Caki2 (cell line): ENCODE results near the gene LRRC74A. TPM values are rescaled to one million over a fixed set of nuclear protein-coding genes. Genes with fewer than 3 reads are reported as not detected.

Experiments used
- DNase-seq: peaks from one replicate; pipeline ENCODE4 v3.0.0-alpha.2; 2015; ENCODE audit warnings: low read depth
- in situ Hi-C: cut with HindIII; loops from 2 replicates; pipeline ENCODE4 v1.10.0; 2016; ENCODE audit warnings: low sequenced_read_pairs, low pct_unique_long_range_greater_than_20kb, mixed read lengths
- total RNA-seq: library from RNA; depleted of rRNA; stranded (reverse); fragments of >200 nt; shearing (Covaris generic); gene quantifications from 2 replicates; pipeline ENCODE4 v1.2.3, GENCODE V29; 2014; ENCODE audit warnings: low replicate concordance

The LRRC74A gene
- total RNA-seq, 1 experiment from 2014 or later = not detected

DNA sequence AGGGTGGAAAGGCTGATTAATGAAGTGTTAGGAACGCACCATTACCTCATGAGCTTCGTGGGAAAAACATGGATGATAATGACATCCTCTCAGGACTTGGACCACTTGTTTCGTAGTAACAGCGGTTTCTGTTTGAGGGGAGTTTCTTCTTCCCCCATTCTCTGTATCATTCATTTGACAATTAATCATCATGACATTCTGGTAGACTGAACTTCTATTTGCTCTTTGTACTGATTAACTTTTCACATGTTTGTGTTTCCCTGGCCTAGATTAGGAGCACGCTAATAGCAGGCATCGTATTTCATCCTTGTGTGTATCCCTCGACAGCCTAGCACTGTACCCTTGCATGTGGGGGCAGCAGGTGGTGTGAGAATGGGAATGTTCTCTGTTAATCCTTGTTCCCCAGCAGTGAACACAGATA, 8.0 kb downstream of the LRRC74A start:
- no peak for DNase-seq
- in situ Hi-C loops = no loop called here

DNA sequence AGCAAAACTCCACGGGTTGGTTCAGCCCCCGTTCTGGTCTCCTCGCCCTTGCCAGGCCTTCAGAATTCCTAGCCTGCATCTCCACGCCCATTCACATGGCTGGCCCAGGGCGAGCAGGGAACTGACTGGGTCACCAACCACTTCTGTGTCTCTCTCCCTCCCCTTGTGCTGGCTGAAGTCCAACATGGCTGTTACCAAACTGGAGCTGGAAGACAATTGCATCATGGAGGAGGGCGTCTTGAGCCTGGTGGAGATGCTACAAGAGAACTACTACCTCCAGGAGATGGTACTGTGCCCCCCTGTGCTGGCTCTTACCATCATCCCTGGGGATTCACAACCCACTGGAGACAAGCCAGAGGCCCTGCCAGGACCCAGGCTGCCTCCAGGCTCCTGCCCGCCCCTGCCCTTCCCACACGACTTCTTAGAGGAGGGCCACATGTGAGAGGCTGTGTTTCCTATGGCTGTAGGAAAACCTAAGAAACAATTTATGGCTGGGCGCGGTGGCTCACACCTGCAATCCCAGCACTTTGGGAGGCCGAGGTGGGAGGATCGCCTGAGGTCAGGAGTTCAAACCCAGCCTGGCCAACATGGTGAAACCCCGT, 9.9 kb downstream of the LRRC74A start:
- DNase-seq = no peak
- in situ Hi-C loops = no loop called here

DNA sequence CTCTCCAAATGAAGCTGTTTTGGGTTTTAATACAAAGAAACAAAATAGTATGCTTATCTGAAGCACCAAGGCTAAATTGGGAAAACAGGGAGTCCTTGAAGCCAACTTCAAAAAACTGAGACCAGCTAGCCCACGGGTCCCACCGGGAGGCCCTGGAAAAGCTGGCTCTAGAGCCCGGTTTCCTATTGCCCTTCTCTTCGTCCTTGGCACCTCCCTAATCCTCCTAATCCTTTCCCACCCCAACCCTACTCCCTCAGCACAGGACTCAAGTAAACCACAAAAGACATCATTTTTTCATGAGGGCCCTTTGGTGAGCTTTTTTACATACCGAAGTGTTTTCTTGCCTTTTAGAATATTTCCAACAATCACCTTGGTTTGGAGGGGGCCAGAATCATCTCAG, 11.3 kb downstream of the LRRC74A start:
- in situ Hi-C loops = no loop called here
- DNase-seq = no peak

DNA sequence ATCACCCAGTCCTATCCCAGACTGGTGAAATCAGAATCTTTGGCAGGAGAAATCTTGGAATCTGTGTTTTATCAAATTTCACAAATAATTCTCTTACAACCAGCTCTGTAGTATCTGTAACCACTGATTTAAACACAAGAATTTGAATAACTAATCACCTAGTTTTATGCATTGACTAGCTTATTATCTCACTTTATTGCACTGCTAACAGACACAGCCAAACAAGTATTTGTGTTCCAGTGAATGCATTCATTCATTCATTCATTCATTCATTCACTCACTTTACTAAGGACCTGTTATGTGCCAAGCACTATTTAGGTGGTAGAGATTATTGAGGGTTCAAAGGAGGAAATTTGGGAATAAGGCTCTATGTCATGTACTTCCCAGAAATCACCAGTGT, 16.2 kb downstream of the LRRC74A start:
- in situ Hi-C loops = no loop called here
- no peak for DNase-seq

DNA sequence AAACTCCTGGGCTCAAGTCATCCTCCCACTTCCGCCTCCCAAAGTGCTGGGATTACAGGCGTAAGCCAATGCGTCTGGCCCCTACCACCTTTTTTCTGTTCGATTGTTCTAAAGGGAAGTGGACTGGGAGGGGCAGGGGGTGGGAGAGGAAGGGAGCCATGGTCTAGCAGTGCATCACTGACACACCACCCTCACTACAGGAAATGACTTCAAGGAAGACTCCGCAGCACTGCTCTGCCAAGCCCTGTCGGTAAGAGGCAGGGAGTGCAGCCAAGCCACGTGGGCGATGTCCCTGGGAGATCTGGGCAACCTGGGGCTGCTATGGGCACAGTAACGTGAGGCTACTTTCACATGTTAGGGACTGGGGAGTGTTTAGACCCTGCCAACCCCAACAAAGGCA, 18.0 kb downstream of the LRRC74A start:
- in situ Hi-C loops = no loop called here
- no peak for DNase-seq

DNA sequence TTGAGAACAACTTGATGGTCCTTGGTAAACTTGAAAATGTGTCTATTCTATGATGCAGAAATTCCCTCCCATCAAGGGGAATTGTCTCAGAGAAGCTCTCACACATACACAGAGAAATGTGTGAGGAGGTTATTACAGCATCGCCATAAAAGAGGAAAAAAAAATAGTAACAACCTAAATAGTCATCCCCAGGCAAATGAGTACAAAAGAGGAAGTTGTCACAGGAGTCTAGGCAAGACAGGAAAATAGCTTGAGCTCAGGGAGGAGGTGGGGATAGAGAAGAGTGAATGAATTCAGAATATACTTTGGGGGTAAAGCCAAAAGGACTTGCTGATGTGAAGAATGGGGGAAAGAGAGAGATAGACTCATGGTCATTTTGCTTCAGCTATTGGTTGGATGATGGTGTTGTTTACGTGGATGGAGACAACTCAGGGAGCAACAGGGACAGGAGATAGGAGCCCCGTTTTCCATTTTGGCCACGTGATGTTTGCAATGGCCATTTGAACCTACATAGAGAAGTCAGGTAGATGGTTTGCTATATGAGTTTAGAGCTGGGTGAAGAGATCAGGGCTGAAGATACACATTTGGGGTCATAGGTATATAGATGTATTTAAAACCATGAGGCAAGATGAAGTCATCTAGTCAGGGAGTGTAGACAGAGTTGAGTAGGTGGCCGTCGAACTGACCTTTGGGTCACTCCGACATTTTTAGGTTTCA, 20.3 kb downstream of the LRRC74A start:
- no peak for DNase-seq

DNA sequence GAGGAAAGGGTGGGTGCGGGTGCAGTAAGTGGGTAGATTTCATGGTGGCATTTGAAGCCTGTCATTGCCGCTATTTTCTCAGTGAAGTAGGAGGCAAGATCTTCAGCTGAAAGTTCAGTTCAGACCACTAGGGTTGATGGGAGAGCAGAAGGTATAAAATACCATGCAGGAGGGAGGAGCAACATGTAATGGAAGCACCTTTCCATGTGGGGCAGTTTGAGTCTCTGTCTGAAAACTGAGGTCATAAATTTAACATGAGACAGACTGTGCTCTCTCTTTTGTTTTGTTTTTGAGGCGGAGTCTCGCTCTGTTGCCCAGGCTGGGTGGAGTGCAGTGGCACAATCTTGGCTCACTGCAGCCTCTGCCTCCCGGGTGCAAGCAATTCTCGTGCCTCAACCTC, 22.7 kb downstream of the LRRC74A start:
- in situ Hi-C loops = no loop called here
- no peak for DNase-seq

More for the DNA sequence above, 20.3 kb downstream of the LRRC74A start:
- in situ Hi-C loops = no loop called here

DNA sequence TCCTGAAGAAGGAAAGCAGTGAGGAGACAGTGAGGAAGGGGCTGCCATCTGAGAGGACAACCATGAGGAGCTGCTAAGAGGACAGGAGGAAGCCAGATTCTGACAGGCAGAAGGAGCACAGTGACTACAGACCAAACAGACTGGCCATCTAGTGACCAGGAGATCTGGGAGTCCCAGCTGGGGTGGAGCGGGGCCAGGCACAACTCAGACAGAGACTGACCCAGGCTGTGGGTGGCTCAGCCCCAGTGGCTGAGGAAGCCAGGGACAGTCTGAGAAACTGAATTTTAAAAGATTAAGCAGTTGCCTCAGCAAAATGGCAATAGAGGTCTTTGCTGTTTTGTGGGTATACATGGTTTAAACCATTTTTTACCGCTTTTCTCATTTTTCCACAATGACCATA, 28.9 kb downstream of the LRRC74A start:
- in situ Hi-C loops = no loop called here
- no peak for DNase-seq

DNA sequence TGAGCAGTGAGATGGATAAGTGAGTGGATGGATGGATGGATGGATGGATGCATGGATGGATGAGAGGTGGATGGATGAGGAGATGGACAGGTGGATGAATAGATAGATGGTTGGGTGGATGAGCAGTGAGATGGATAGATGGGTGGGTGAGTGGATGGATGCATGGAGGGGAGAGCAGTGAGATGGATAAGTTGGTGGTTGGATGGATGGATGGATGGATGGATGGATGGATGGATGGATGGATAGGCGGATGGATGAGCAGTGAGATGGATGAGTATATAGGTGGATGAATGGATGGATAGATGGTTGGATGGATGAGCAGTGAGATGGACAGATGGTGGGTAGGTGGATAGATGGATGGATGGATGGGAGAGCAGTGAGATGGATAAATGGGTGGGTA, 30.6 kb downstream of the LRRC74A start:
- in situ Hi-C loops = no loop called here
- DNase-seq = no peak

DNA sequence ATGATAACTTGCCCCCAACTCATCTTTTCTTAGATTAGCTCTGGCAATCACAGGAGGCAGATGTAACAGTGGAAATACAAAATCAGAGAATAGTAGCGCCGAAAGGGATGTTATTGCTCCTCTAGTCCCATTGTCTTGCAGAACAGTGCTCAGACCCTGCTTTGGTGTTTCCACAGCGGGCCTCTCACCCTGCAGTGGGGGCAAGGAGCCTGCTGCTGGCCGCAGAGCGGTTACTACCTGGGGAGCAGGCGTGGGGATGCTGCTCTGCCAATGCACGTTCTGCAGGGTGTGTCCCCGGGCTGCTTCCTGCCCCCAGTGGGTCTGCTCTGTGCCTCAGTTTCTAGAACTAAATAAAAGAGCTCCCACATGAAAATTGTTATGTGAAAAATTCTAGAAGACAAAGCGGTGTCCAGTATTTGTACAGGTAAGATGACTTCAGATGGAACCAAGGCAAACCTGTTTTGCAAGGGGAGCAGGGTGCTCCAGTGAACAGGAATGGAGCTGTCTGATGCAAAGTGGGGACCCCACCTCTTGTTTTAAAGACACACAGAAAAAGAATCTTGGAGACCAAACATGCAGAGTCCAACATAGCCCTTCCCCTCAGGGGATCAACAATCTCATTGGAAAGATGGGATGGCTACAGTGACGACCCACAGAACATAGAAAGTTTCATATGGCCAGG, 35.5 kb downstream of the LRRC74A start:
- DNase-seq = no peak
- in situ Hi-C loops = no loop called here

DNA sequence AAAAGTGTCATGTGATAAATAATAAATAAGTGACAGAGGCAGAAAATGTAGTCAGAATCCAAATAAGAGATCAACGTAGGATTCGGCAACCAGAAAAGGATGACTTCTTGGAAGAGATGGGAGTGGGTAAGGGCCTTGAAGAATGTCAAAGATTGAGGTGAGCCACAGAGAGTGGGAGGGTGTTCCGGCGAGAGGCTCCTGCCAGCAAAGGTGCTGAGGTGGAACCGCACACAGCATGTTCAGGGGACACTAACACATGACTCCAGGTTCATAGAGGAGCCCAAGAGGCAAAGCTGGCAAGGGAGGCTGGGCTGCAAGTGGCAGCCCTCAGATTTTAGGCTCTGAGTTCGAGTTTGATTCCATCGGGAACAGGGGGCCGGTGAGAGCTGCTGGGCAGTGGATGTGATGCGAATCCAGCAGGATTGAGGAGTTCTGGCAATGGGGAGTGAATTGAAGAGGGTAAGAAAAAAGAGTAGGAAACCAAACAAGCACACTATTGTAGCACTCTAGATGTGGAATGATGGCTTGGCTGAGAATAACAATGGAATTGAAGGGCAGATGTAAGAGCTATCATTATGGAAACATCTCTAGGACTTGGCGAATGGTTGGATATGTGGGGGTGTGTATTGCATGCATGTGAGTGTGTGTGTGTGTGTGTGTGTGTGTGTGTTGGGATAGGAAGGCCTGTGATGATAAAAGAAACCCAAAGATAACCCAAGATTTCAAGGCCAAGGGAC, 36.5 kb downstream of the LRRC74A start:
- in situ Hi-C loops = no loop called here
- DNase-seq = no peak

DNA sequence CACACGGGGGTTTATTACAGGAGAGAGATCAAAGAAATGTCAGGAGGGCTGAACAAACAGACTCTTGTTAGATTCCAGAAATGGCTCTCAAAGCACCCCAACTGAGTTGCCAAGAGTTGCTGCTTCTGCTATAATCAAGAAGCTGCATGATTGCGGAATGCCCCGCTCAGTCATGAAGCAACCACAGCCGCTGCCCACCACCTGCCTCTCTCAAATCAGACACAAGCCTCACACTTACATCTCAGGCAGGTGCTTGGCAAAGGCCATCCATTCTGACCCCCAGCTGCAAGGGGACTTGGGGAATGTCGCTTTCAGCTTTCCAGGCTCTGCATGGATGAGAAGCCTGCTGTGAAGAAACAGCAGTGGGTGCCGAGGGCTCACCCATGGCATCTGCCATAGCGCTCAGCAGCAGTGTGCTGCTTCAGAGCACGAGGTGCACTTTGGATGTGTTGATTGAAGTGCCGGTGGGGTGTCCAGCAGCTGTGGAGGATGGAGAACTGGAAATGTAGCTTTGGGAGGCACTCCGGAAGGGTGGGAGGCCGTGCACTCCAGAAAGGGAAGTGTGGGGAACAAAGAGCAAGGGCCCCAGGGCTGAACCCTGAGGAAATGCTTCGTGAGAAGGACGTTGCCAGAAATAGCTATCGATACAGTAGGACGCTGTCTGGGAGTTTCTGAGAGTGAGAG, 37.7 kb downstream of the LRRC74A start:
- no peak for DNase-seq
- in situ Hi-C loops = no loop called here

DNA sequence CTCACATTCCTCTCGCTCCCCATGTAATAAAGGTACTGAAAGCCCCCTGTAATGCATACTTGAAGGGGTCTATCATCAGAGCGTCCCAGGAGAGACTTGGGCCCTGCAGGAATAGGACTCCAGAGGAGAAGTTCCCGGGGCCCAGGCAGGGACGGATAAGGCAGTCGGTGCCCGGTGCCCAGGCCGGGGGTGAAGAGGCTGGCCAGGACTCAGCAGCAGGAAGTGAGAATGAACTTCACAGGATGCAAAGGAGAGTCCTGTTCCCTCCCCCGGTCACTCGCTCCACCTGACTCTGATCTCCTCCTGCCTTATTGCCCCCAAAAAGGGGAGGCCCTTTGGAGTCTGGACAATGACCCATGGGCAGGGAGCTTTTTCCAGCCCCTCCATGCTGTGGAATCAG, 40.2 kb downstream of the LRRC74A start:
- in situ Hi-C loops = no loop called here
- DNase-seq = no peak

DNA sequence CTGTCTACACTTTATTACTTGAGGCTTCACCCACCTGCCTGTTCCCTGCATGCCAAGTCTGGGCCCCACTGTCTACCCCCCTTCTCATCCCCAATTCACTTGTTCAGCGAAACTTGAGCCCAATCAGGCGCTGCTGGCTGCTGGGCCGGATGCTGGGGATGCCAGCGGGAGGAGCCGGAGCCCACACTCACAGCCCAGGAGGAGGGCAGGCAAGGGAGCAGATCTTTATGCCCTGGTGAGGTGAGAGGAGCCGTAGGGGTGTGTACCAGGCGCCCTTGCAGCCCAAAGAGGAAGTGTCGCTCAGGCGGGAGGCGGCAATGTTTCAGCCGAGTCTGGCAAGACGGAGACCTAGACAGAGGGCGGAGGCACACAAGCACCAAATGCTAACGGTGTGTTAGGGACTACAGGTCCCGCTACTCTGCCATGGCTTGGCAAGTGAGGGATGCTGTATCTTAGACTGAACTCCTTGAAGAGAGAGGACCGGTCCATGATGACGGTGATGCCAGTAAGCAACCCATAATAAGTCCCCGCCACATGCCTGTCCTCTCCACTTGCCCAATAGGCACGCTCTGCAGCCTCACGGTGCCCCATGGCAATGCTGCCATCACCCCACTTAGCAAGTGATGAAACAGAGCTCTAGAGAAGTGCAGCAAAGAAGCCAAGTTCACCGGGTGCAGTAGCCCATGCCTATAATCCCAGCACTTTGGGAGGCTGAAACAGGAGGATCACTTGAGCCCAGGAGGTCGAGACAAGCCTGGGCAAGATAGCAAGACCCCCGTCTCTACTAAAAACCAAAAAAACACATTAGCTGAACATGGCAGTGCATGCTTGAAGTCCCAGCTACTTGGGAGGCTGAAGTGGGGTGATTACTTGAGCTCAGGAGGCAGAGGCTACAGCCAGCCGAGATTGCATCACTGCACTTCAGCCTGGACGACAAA, 41.6 kb downstream of the LRRC74A start:
- no peak for DNase-seq
- in situ Hi-C loops = no loop called here

DNA sequence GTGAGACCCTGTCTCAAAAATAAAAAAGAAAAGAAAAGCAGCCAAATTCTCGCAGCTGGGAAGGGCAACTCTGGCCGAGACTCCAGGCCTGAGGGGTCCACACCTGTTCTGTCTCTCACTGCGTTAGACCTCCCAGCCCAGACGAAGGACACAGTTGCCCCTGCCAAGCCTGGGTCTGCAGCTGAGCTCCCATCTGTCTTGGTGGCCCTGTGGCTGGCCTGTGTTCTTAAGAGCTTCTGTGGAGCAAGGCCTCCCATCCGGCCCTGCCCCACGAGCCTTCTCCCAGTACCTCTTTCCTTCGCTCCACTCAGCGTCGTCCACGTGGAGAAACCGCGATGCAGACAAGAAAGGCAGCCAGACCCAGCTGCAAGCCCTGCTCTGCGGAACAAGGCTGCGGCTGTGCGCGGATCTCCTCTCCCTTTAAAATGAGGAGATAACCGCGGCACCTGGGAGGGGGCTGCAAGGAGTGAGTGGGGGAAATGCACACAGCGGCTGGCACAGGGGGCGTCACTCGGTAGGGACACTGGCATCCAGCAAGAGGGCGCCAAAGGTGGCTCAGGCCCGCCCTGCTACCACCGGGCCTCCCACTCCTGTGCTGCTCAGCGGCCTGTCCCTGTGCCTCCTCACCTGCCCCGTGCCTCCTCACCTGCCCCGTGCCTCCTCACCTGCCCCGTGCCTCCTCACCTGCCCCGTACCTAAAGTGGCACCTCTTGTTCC, 42.4 kb downstream of the LRRC74A start:
- DNase-seq = no peak
- in situ Hi-C loops = no loop called here

DNA sequence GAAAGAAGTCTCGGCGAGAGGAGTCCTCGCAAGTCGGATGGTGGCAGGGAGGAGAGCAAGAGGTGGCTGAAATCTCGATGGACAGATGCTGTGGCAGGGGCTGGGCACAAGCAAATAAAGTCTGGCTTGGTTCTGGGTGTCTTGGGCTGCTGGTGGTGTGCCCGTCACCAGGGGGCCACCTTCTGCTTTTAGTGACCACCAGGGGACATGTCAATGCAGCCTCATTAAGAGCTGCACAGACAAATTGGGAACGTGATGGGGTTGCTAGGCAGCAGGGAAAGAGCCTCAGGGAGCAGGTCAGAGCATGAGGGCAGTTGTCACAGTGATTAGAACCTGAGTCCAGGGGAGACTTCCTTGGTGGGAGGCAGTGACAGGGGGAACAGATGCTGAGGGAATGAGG, 44.0 kb downstream of the LRRC74A start:
- in situ Hi-C loops = no loop called here
- no peak for DNase-seq
